Body of pancreas (tissue), 4 donors: ENCODE results near the gene MYO1E.

Experiments used
- CTCF ChIP-seq, 7 experiments: fragments of 450-650 bp in 4 of 7; fragments of 200-600 bp in 3 of 7; sonication (generic) in 3 of 7; IDR thresholded peaks; one replicate each; pipeline ENCODE4 v1.5.1; 2016 to 2019; ENCODE audit warnings: antibody characterized with exemption in 7 of 7
- POLR2A ChIP-seq, 3 donors: fragments of 450-650 bp; IDR thresholded peaks; one replicate each; pipeline ENCODE4 v1.6.1; 2016; ENCODE audit warnings: antibody characterized with exemption in 3 of 3, mild to moderate bottlenecking in 2 of 3

GRCh38 chr15:59224474-59224873 lies 148.2 kb downstream of the MYO1E start:
- no peak for TF ChIP-seq POLR2A (IDR thresholded peaks at IDR 0.05)
- TF ChIP-seq CTCF (IDR thresholded peaks at IDR 0.05) = no peak
